Endothelial cell of umbilical vein (primary cell): ENCODE measurements around the gene SLC2A1. TPM values are rescaled to one million over a fixed set of nuclear protein-coding genes. Genes with fewer than 3 reads are reported as not detected.

Experiments used
- BruUV-seq: library from RNA; stranded (reverse); fragments of 400-500 nt; replicated peaks from 2 replicates; lab custom pipeline; 2021; lab: Mats Ljungman, UMichigan
- CTCF ChIA-PET: fragments of 300-600, 350-600 bp; sonication (Branson Sonifier 250); formaldehyde crosslinking; loops from one replicate; lab custom pipeline; 2021; ENCODE audit warnings: antibody characterized with exemption, inconsistent platforms; lab: Charles Lee
- POLR2A ChIA-PET: fragments of 300-600, 350-600 bp; sonication (Branson Sonifier 250); formaldehyde crosslinking; loops from one replicate; lab custom pipeline; 2021; ENCODE audit warnings: antibody characterized with exemption, inconsistent platforms; lab: Charles Lee
- DNase-seq: peaks from one replicate; pipeline ENCODE4 v3.0.0-alpha.2; 2011; ENCODE audit warnings: low read depth, low spot score
- FAIRE-seq: peaks from 2 replicates; lab custom pipeline; 2011; peaks lifted over from hg19 to GRCh38; lab: Jason Lieb, UNC
- H2AFZ ChIP-seq: 2 replicates; pipeline ENCODE4 v1.6.0; 2012; ENCODE audit warnings: low read depth, low read length, control low read depth, inconsistent platforms
- H3K27ac ChIP-seq: 2 replicates; pipeline ENCODE4 v1.5.1; 2011; ENCODE audit warnings: low read depth, mild to moderate bottlenecking, control low read depth, low read length, moderate library complexity; ENCODE audit not compliant: insufficient read depth
- H3K27me3 ChIP-seq, 2 experiments: 2 replicates each; pipeline versions ENCODE4 v1.6.0 to v1.6.1; 2011; ENCODE audit warnings: low read length in 2 of 2, mixed read lengths in 1 of 2; ENCODE audit not compliant: control insufficient read depth in 2 of 2, insufficient read depth in 2 of 2
- H3K36me3 ChIP-seq, 2 experiments: 2 replicates in 1 of 2; 3 replicates in 1 of 2; pipeline ENCODE4 v1.5.1; 2011; ENCODE audit warnings: low read length in 2 of 2, mild to moderate bottlenecking in 1 of 2, moderate library complexity in 1 of 2; ENCODE audit not compliant: control insufficient read depth in 2 of 2, insufficient read depth in 2 of 2; ENCODE audit errors: extremely low read depth in 1 of 2
- H3K4me1 ChIP-seq: 3 replicates; pipeline ENCODE4 v1.5.1; 2011; ENCODE audit warnings: mild to moderate bottlenecking, low read length; ENCODE audit not compliant: control insufficient read depth, insufficient read depth; ENCODE audit errors: extremely low read depth
- H3K4me2 ChIP-seq: 2 replicates; pipeline ENCODE4 v1.6.1; 2011; ENCODE audit warnings: low read length, control low read depth, mixed read lengths; ENCODE audit not compliant: insufficient read depth
- H3K4me3 ChIP-seq, 3 experiments: fragments of 200-600 bp in 1 of 3; sonication (generic), shearing (Covaris generic) in 1 of 3; replicated peaks in 1 of 3; 2 replicates each; pipeline ENCODE4 v1.5.1; 2011 to 2016; ENCODE audit warnings: control low read depth in 3 of 3, low read length in 3 of 3, mild to moderate bottlenecking in 2 of 3, inconsistent platforms in 1 of 3, low read depth in 1 of 3, moderate library complexity in 1 of 3; ENCODE audit not compliant: insufficient read depth in 1 of 3
- H3K79me2 ChIP-seq: 2 replicates; pipeline ENCODE4 v1.6.0; 2012; ENCODE audit warnings: low read length, inconsistent platforms; ENCODE audit not compliant: control insufficient read depth, insufficient read depth
- H3K9ac ChIP-seq: replicated peaks from 2 replicates; pipeline ENCODE3; 2011; ENCODE audit warnings: low read length, control low read depth; ENCODE audit not compliant: insufficient read depth; ENCODE audit errors: extremely low read depth
- H3K9me1 ChIP-seq: replicated peaks from 3 replicates; pipeline ENCODE4 v1.6.0; 2011; ENCODE audit warnings: mild to moderate bottlenecking, low read length; ENCODE audit not compliant: control insufficient read depth, insufficient read depth; ENCODE audit errors: extremely low read depth
- H3K9me3 ChIP-seq: replicated peaks from 2 replicates; pipeline ENCODE4 v1.5.1; 2012; ENCODE audit warnings: low read length, inconsistent platforms; ENCODE audit not compliant: control insufficient read depth, insufficient read depth
- H4K20me1 ChIP-seq: replicated peaks from 2 replicates; pipeline ENCODE3; 2011; ENCODE audit warnings: mild to moderate bottlenecking, low read length; ENCODE audit not compliant: control insufficient read depth, insufficient read depth; ENCODE audit errors: extremely low read depth
- EZH2 ChIP-seq: IDR thresholded peaks from 2 replicates; pipeline ENCODE4 v1.6.1; 2012; ENCODE audit warnings: borderline replicate concordance, low read depth, mild to moderate bottlenecking, moderate library complexity, low read length, inconsistent platforms; ENCODE audit not compliant: severe bottlenecking
- FOS ChIP-seq: IDR thresholded peaks from 2 replicates; pipeline ENCODE4 v1.6.1; 2011; ENCODE audit warnings: mild to moderate bottlenecking, low read length, moderate library complexity, borderline replicate concordance; ENCODE audit not compliant: insufficient read depth
- GATA2 ChIP-seq: IDR thresholded peaks from 2 replicates; pipeline ENCODE4 v1.7.0; 2011; ENCODE audit warnings: low read depth, mild to moderate bottlenecking, moderate library complexity, mixed read lengths, low read length; ENCODE audit not compliant: insufficient read length, insufficient read depth
- JUN ChIP-seq: IDR thresholded peaks from 2 replicates; pipeline ENCODE4 v1.6.1; 2011; ENCODE audit warnings: borderline replicate concordance, low read depth; ENCODE audit not compliant: insufficient read length, insufficient read depth
- MYC ChIP-seq: IDR thresholded peaks from one replicate; pipeline ENCODE4 v1.6.1; 2011; ENCODE audit warnings: mild to moderate bottlenecking, low read depth, low read length
- POLR2A ChIP-seq: IDR thresholded peaks from 2 replicates; pipeline ENCODE4 v1.6.1; 2012; ENCODE audit warnings: low read depth, mild to moderate bottlenecking, control low read depth, low read length
- POLR2AphosphoS5 ChIP-seq: IDR thresholded peaks from 2 replicates; pipeline ENCODE4 v1.6.1; 2012; ENCODE audit warnings: low read depth, mild to moderate bottlenecking, control low read depth, low read length, moderate library complexity; ENCODE audit not compliant: insufficient read depth
- dilution Hi-C: fragments of 300-500 bp; cut with MboI; formaldehyde crosslinking; loops from one replicate; pipeline ENCODE4 v1.15.0; 2019; ENCODE audit warnings: low sequenced_read_pairs; ENCODE audit not compliant: extremely low pct_ligation_motif_present
- intact Hi-C: fragments of 100-400 bp; cut with micrococcal nuclease; formaldehyde crosslinking; loops from one replicate; pipeline ENCODE4 v1.10.0; 2022
- polyA plus RNA-seq, 4 experiments: library from polyadenylated mRNA; depleted of rRNA in 3 of 4; stranded (reverse) in 3 of 4; unstranded in 1 of 4; fragments of >200 nt; gene quantifications; 2 replicates each; pipeline versions ENCODE4 v1.2.1 to v1.2.3, GENCODE V29; 2011 to 2012; ENCODE audit warnings: missing spikeins in 1 of 4
- total RNA-seq: library from RNA; stranded (reverse); gene quantifications from 2 replicates; pipeline ENCODE4 v1.2.3, GENCODE V29; 2021
- TF ChIP-seq, protein P1 (sequence below): IDR thresholded peaks from 2 replicates; pipeline ENCODE4 v1.6.1; 2011; ENCODE audit not compliant: insufficient read depth, insufficient read length
- TF ChIP-seq, protein P2 (sequence below), 2 donors: IDR thresholded peaks; 1 replicate in 1 of 2; 2 replicates in 1 of 2; pipeline ENCODE4 v1.5.1; 2011; ENCODE audit warnings: low read length in 2 of 2, mild to moderate bottlenecking in 2 of 2, moderate library complexity in 2 of 2, control low read depth in 1 of 2, inconsistent platforms in 1 of 2, low read depth in 1 of 2; ENCODE audit not compliant: insufficient read depth in 1 of 2; ENCODE audit errors: extremely low read depth in 1 of 2

SLC2A1 gene
- total and polyA plus RNA-seq, 2 donors (not counting 3 experiments of a cell fraction or from before 2014, with no cell fraction given), result 42.2 to 46.5 TPM

DNA sequence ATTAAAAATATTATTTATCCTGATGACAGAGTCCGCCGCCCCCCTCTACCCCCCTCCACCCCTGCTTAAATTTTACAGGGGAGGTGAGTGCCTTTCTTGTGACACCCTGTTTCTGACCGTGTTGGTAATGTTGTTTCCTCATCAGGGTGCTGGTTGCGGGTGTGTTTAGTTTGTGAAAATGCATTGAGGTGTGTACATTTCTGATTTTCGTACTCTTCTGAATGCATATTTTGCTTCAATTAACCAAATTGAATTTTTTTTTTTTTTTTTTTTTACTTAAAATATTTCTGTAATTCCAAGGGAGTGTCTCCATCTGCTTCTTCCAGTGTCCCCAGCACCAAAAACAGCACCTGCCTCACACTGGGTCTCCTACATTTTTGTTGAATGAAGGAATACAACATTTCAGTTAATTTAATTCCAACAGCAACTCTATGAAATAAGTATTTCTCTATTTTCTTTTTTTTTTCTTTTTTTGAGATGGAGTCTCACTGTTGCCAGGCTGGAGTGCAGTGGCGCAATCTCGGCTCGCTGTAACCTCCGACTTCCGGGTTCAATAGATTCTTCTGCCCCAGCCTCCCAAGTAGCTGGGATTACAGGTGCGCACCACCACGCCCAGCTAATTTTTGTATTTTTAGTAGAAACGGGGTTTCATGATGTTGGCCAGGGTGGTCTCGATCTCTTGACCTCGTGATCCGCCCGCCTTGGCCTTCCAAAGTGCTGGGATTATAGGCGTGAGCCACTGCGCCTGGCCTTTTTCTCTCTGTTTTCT, 5.6 kb upstream of the SLC2A1 start:
- no peak overlapping the region for H3K4me3 ChIP-seq
- H3K9me1 ChIP-seq, result no peaks in the 10 kb centered on the region
- no peak overlapping the region for H2AFZ ChIP-seq
- no peaks in the 10 kb centered on the region for H3K27me3 ChIP-seq
- CTCF ChIA-PET, result interaction anchor here (2.6 to 5.7 kb wide), 2 partner anchors 51 to 109 kb away, joined by 7 to 23 read pairs; no protein-coding TSS in a partner anchor
- DNase-seq (no peak), FAIRE-seq (no peak)
- no peak overlapping the region for H3K27ac ChIP-seq
- POLR2A ChIA-PET, result no interaction called here
- H3K4me1 ChIP-seq, result peaks cover 8% of the 10 kb centered on the region
- H3K9ac ChIP-seq, result no peak overlapping the region
- H3K36me3 ChIP-seq, result no peaks in the 10 kb centered on the region
- no peaks in the 10 kb centered on the region for H3K79me2 ChIP-seq
- no peak overlapping the region for H3K4me2 ChIP-seq
- no peak for TF ChIP-seq MYC
- TF ChIP-seq GATA2, result no peak
- no peak for TF ChIP-seq FOS
- TF ChIP-seq JUN, result no peak
- TF ChIP-seq, protein P1, sequence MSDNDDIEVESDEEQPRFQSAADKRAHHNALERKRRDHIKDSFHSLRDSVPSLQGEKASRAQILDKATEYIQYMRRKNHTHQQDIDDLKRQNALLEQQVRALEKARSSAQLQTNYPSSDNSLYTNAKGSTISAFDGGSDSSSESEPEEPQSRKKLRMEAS, result no peak
- TF ChIP-seq, protein P2, sequence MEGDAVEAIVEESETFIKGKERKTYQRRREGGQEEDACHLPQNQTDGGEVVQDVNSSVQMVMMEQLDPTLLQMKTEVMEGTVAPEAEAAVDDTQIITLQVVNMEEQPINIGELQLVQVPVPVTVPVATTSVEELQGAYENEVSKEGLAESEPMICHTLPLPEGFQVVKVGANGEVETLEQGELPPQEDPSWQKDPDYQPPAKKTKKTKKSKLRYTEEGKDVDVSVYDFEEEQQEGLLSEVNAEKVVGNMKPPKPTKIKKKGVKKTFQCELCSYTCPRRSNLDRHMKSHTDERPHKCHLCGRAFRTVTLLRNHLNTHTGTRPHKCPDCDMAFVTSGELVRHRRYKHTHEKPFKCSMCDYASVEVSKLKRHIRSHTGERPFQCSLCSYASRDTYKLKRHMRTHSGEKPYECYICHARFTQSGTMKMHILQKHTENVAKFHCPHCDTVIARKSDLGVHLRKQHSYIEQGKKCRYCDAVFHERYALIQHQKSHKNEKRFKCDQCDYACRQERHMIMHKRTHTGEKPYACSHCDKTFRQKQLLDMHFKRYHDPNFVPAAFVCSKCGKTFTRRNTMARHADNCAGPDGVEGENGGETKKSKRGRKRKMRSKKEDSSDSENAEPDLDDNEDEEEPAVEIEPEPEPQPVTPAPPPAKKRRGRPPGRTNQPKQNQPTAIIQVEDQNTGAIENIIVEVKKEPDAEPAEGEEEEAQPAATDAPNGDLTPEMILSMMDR (IDR thresholded peaks at IDR 0.05; ENCODE audit: extremely low read depth in 1 of 2, insufficient read depth in 1 of 2, low read depth in 1 of 2, low read length in 2 of 2), result no peak
- TF ChIP-seq POLR2A, result no peak
- no peak for TF ChIP-seq POLR2AphosphoS5
- no peak for TF ChIP-seq EZH2
- H3K9me3 ChIP-seq, result no peaks in the 10 kb centered on the region
- H4K20me1 ChIP-seq, result no peaks in the 10 kb centered on the region
- BruUV-seq, result no TSS peak
- intact Hi-C loops, result no loop called here
- dilution Hi-C loops, result no loop called here
